ENCODE measurements around the gene SYT2. TPM values are rescaled to one million over a fixed set of nuclear protein-coding genes. Genes with fewer than 3 reads are reported as not detected.

Gene SYT2
- polyA plus RNA-seq, 1 of the 3 experiments (the other 2 are of a cell fraction): 0.03 TPM

- TF ChIP-seq RAD21 (IDR thresholded peaks at IDR 0.05; ENCODE audit: low read length): no peak
- TF ChIP-seq MEF2A (IDR thresholded peaks at IDR 0.05; ENCODE audit: borderline replicate concordance, low read depth): no peak
- no peak for TF ChIP-seq SIN3A (IDR thresholded peaks at IDR 0.05; ENCODE audit: borderline replicate concordance, low read depth, low read length)
- TF ChIP-seq YY1 (IDR thresholded peaks at IDR 0.05; ENCODE audit: low read depth): no peak
- no peak for TF ChIP-seq RFX5 (IDR thresholded peaks at IDR 0.05; ENCODE audit: low read length)
- no peak for TF ChIP-seq USF1 (IDR thresholded peaks at IDR 0.05; ENCODE audit: borderline replicate concordance, low read depth)
These were observed 38.9 kb downstream of the SYT2 start (continued) for GRCh38 chr1:202671399-202671798.

- Histone ChIP-seq H3K4me2 (no peak overlapping the region), H3K9me2 (no peaks in the 10 kb centered on the region), H3K4me1 (ENCODE audit: control insufficient read depth in 1 of 2, insufficient read depth in 2 of 2, low read depth in 1 of 2, low read length in 1 of 2) (peaks cover 0 to 9% of the 10 kb centered on the region in 2 experiments; a peak in 1 of 4 replicates), H3K4me3 (ENCODE audit: low read depth in 2 of 2, low read length in 1 of 2) (no peak overlapping the region), H3K27ac (ENCODE audit: low read depth in 2 of 2, low read length in 1 of 2) (no peak overlapping the region), H3F3A (replicated peaks; ENCODE audit: insufficient read depth) (no peaks in the 10 kb centered on the region), H3K9ac (no peak overlapping the region), H3K27me3 (ENCODE audit: insufficient read depth) (peaks cover 7% of the 10 kb centered on the region; the same call in 1 of the 2 replicates), H3K36me3 (replicated peaks in 1 of 2; ENCODE audit: control insufficient read depth in 1 of 2, insufficient read depth in 2 of 2, low read length in 1 of 2) (no peaks in the 10 kb centered on the region), H3K79me2 (ENCODE audit: insufficient read depth) (no peaks in the 10 kb centered on the region), H2AFZ (ENCODE audit: low read depth) (no peak overlapping the region), H3K9me3 (no peaks in the 10 kb centered on the region), H4K20me1 (ENCODE audit: insufficient read depth) (no peaks in the 10 kb centered on the region)
- CTCF ChIA-PET: no interaction called here
- POLR2A ChIA-PET: no interaction called here
- TF ChIP-seq CTCF (IDR thresholded peaks at IDR 0.05): no peak
- no peak for TF ChIP-seq RFX5 (IDR thresholded peaks at IDR 0.05; ENCODE audit: low read length)
- no peak for TF ChIP-seq GABPA (IDR thresholded peaks at IDR 0.05; ENCODE audit: low read depth)
- no peak for TF ChIP-seq TAF1 (IDR thresholded peaks at IDR 0.05; ENCODE audit: borderline replicate concordance, low read depth, low read length)
- no peak for TF ChIP-seq JUND (IDR thresholded peaks at IDR 0.05)
- TF ChIP-seq RCOR1 (IDR thresholded peaks at IDR 0.05; ENCODE audit: low read length): no peak
- no peak for TF ChIP-seq REST (IDR thresholded peaks at IDR 0.05; ENCODE audit: low read depth, low read length)
- TF ChIP-seq EZH2phosphoT487 (IDR thresholded peaks at IDR 0.05; ENCODE audit: borderline replicate concordance, low read depth): no peak
- TF ChIP-seq MAX (IDR thresholded peaks at IDR 0.05; ENCODE audit: low read depth): no peak
- no peak for TF ChIP-seq SIN3A (IDR thresholded peaks at IDR 0.05; ENCODE audit: borderline replicate concordance, low read depth, low read length)
- no peak for TF ChIP-seq GATA2 (CRISPR knock-in tag; IDR thresholded peaks at IDR 0.05)
- DNase-seq: no peak
- WGBS (ENCODE audit: low lambda C conversion rate): 67% methylated on average over 3 of the region's 3 CpGs
These were observed 44.8 kb downstream of the SYT2 start for GRCh38 chr1:202665417-202665816.

Data from SK-N-SH (cell line).